Measurements from ENCODE around the gene CCSER1. TPM values are rescaled to one million over a fixed set of nuclear protein-coding genes. Genes with fewer than 3 reads are reported as not detected.

Gene CCSER1
- total RNA-seq, 4 donors from 2014 or later = 13.3 to 54.6 (median 34.0) TPM

DNA sequence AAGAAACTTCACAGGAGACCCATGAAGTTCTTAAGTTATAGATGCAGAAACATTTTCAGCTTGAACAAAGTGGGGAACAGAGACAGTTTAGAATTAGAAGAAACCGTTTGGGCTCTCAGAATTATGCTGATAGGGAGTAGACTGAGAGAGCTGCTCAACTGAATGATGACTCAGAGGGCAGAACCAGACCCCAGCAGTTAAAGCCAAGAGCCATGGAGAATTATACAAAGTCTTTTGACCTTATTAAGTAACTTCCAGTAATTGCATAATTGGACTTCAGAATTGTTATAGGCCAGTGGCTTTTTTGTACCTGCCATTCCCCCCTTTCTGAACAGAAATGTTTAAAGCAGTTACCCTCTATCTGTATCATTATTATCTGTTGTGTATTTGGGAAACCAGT, 642.1 kb downstream of the CCSER1 start:
- TF ChIP-seq, protein P1, sequence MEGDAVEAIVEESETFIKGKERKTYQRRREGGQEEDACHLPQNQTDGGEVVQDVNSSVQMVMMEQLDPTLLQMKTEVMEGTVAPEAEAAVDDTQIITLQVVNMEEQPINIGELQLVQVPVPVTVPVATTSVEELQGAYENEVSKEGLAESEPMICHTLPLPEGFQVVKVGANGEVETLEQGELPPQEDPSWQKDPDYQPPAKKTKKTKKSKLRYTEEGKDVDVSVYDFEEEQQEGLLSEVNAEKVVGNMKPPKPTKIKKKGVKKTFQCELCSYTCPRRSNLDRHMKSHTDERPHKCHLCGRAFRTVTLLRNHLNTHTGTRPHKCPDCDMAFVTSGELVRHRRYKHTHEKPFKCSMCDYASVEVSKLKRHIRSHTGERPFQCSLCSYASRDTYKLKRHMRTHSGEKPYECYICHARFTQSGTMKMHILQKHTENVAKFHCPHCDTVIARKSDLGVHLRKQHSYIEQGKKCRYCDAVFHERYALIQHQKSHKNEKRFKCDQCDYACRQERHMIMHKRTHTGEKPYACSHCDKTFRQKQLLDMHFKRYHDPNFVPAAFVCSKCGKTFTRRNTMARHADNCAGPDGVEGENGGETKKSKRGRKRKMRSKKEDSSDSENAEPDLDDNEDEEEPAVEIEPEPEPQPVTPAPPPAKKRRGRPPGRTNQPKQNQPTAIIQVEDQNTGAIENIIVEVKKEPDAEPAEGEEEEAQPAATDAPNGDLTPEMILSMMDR (IDR thresholded peaks at IDR 0.05) = no peak
- WGBS, 2 donors (ENCODE audit: low coverage in 1 of 2) = 50 to 75% methylated on average over 1 of the region's 1 CpG
- Histone ChIP-seq H3K9me3 (no peaks in the 10 kb centered on the region), H3K4me1 (no peaks in the 10 kb centered on the region), H3K27ac (no peak overlapping the region), H3K4me3 (no peak overlapping the region), H3K27me3 (no peaks in the 10 kb centered on the region), H3K36me3 (no peaks in the 10 kb centered on the region)
- intact Hi-C loops (cut with DNase I; ENCODE audit: low total_unique reads) = no loop called here
- in situ Hi-C loops (cut with MboI; ENCODE audit: low pct_ligation_motif_present in 1 of 4, low pct_unique_long_range_greater_than_20kb in 1 of 4, low sequenced_read_pairs in 3 of 4) = no loop called here
- no peak for DNase-seq

DNA sequence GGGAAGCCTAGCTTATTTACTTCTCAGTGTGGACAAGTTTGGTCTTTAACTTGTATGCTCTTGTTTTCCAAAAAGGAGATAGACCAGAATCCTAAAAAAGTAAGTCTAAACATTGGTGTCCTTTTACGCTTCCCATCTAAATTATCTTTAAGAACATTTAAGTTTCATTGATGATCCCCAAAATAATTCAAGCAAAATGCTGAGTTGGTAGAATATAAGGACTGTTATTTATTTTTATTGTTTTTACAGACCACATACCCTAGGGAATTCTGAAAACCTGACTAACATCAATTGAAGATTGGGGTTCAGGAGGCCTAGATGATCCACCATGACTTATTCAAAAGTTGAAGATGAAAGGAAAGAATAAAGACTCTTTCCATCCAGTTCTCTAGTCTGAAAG, 653.0 kb downstream of the CCSER1 start:
- no peak overlapping the region for H3K27ac ChIP-seq
- intact Hi-C loops (cut with DNase I; ENCODE audit: low total_unique reads) (no loop called here), in situ Hi-C loops (cut with MboI; ENCODE audit: low pct_ligation_motif_present in 1 of 4, low pct_unique_long_range_greater_than_20kb in 1 of 4, low sequenced_read_pairs in 3 of 4) (no loop called here)
- no peaks in the 10 kb centered on the region for H3K4me1 ChIP-seq
- no peak overlapping the region for H3K4me3 ChIP-seq
- H3K27me3 ChIP-seq = no peaks in the 10 kb centered on the region
- TF ChIP-seq POLR2AphosphoS5 (IDR thresholded peaks at IDR 0.05) (no peak), POLR2A (IDR thresholded peaks at IDR 0.05) (no peak)
- WGBS, 2 donors (ENCODE audit: low coverage in 1 of 2) = 92% methylated on average over 1 of the region's 1 CpG; no CpG with 5 or more reads in 1 of the 2 donors
- no peak for DNase-seq
- no peaks in the 10 kb centered on the region for H3K9me3 ChIP-seq
- no peaks in the 10 kb centered on the region for H3K36me3 ChIP-seq

- no peaks in the 10 kb centered on the region for H3K27me3 ChIP-seq
- no peak overlapping the region for H3K4me3 ChIP-seq
- WGBS, 2 donors (ENCODE audit: low coverage in 1 of 2) = 50 to 74% methylated on average over 1 of the region's 1 CpG
- H3K9me3 ChIP-seq = no peaks in the 10 kb centered on the region
- no peaks in the 10 kb centered on the region for H3K36me3 ChIP-seq
- TF ChIP-seq POLR2AphosphoS5 (IDR thresholded peaks at IDR 0.05) = no peak
- TF ChIP-seq, protein P1 (IDR thresholded peaks at IDR 0.05) = no peak
- no peak for TF ChIP-seq POLR2A (IDR thresholded peaks at IDR 0.05)
- TF ChIP-seq EP300 (IDR thresholded peaks at IDR 0.05; ENCODE audit: low read depth) = no peak
- H3K27ac ChIP-seq = no peak overlapping the region
- DNase-seq = no peak
- in situ Hi-C loops (cut with MboI; ENCODE audit: low pct_ligation_motif_present in 1 of 4, low pct_unique_long_range_greater_than_20kb in 1 of 4, low sequenced_read_pairs in 3 of 4) = no loop called here
- H3K4me1 ChIP-seq = no peaks in the 10 kb centered on the region
- intact Hi-C loops (cut with DNase I; ENCODE audit: low total_unique reads) = no loop called here
These were observed 659.4 kb downstream of the CCSER1 start for GRCh38 chr4:90786602-90787001.

DNA sequence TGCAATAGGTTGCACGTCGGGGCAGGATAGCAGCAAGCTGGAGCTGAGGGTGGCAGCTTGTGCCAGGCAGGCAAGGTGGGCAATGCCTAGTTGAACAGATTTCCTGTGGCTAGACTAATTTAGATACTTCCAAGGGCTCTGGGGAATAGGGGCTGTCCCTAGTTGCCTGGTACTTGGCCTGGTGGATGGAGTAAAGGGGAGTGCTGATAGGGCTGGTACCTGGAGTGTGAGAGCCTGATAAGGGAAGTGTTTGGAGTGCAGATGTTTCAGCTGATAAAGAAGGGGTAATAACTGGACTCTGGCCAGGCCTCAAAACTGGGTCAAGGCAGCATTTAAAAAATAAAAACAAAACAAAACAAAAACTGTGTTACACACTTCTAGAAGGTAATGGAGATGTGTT, 665.5 kb downstream of the CCSER1 start:
- in situ Hi-C loops (cut with MboI; ENCODE audit: low pct_ligation_motif_present in 1 of 4, low pct_unique_long_range_greater_than_20kb in 1 of 4, low sequenced_read_pairs in 3 of 4) = no loop called here
- peaks cover 3 to 12% of the 10 kb centered on the region in 2 donors for H3K9me3 ChIP-seq
- DNase-seq = no peak
- H3K36me3 ChIP-seq = no peaks in the 10 kb centered on the region
- no peak overlapping the region for H3K4me3 ChIP-seq
- H3K27ac ChIP-seq = no peak overlapping the region
- no peaks in the 10 kb centered on the region for H3K4me1 ChIP-seq
- WGBS, 2 donors (ENCODE audit: low coverage in 1 of 2) = 81% methylated on average over 2 of the region's 2 CpGs; no CpG with 5 or more reads in 1 of the 2 donors
- TF ChIP-seq POLR2A (IDR thresholded peaks at IDR 0.05) = no peak
- TF ChIP-seq POLR2AphosphoS5 (IDR thresholded peaks at IDR 0.05) = no peak
- no peak for TF ChIP-seq EP300 (IDR thresholded peaks at IDR 0.05; ENCODE audit: low read depth)
- TF ChIP-seq, protein P1 (IDR thresholded peaks at IDR 0.05) = no peak
- no peaks in the 10 kb centered on the region for H3K27me3 ChIP-seq
- intact Hi-C loops (cut with DNase I; ENCODE audit: low total_unique reads) = no loop called here

DNA sequence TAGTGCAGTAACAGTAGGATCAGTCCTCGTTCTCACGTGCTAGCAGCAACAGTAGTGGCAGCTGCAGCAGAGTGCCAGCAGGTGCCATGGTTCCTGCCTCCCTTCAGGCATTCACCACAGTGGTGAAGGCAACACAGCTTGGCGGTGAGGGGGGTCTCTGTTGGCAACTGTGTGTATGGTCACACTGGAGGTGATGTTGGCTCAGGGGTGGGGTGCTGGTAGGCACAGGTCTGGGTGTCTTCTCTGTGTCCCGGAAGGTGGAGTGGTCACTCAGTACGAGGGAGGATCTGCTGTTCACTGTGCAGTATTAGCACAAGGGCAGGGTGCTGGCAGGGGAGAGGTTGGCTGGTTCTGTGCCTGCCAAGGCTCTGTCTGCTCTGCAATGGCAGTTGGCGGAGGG, 671.8 kb downstream of the CCSER1 start:
- H3K4me1 ChIP-seq = no peaks in the 10 kb centered on the region
- WGBS, 2 donors (ENCODE audit: low coverage in 1 of 2) = 93% methylated on average over 6 of the region's 6 CpGs; no CpG with 5 or more reads in 1 of the 2 donors
- H3K36me3 ChIP-seq = no peaks in the 10 kb centered on the region
- intact Hi-C loops (cut with DNase I; ENCODE audit: low total_unique reads) = no loop called here
- H3K9me3 ChIP-seq = peaks cover 10 to 14% of the 10 kb centered on the region in 2 donors
- no peak overlapping the region for H3K27ac ChIP-seq
- TF ChIP-seq EP300 (IDR thresholded peaks at IDR 0.05; ENCODE audit: low read depth) (no peak), POLR2AphosphoS5 (IDR thresholded peaks at IDR 0.05) (no peak), POLR2A (IDR thresholded peaks at IDR 0.05) (no peak)
- TF ChIP-seq, protein P1 (IDR thresholded peaks at IDR 0.05) = no peak
- DNase-seq = no peak
- in situ Hi-C loops (cut with MboI; ENCODE audit: low pct_ligation_motif_present in 1 of 4, low pct_unique_long_range_greater_than_20kb in 1 of 4, low sequenced_read_pairs in 3 of 4) = no loop called here
- no peak overlapping the region for H3K4me3 ChIP-seq
- no peaks in the 10 kb centered on the region for H3K27me3 ChIP-seq
